Putamen (tissue), 1 donor: ENCODE results near the gene PCBP3.
"Not testable (repeated sequence)": the region's sequence is repeated elsewhere in the genome, so short reads cannot be mapped to it uniquely, and the experiment has no call there.

Source experiments
- DNase-seq: peaks from one replicate; pipeline ENCODE4 v3.0.0-alpha.2; 2016; ENCODE audit warnings: low spot score

Gene PCBP3

DNA sequence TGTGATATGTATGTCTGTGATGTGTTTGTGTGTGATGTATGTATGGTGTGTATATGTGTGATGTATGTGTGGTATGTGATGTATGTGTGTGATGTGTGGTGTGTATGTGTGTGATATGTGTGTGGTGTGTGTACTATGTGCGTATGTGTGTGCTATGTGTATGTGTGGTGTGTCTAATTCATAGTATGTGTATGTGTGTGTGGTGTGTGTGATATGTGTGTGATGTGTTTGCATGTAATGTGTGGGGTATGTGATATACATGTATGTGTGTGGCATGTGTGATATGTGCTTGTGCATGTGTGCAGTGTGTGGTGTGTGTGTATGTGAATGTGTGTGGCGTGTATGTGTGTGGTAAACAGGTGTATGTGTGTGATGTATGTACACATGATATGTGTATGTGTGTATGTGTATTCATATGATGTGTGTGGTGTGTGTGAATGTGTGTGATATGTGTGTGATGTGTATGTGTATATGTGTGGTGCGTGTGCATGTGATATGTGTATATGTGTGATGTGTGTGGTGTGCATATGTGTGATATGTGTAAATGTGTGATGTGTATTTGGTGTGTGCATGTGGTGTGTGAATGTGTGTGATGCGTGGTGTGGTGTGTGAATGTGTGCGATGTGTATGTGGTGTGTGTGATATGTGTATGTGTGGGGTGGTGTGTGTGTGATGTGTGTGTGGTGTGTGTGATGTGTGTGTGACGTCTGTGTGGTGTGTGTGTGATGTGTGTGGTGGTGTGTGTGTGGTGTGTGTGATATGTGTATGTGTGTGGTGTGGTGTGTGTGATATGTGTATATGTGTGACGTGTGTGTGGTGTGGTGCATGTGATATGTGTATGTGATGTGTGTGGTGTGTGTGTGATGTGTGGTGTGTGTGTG lies 8.0 kb upstream of the PCBP3 start:
- DNase-seq, result no peak

DNA sequence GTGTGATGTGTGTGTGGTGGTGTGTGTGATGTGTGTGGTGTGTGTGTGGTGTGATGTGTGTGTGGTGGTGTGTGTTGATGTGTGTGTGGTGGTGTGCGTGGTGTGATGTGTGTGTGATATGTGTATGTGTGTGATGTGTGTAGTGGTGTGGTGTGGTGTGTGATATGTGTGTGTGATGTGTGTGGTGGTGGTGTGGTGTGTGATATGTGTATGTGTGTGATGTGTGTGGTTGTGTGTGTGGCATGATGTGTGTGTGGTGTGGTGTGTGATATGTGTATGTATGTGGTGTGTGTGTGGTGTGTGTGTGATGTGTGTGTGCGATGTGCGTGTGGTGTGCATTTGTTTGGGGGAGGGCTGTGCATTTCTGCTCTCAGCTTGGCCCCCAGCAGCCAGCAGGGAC lies 7.1 kb upstream of the PCBP3 start:
- DNase-seq, result no peak

DNA sequence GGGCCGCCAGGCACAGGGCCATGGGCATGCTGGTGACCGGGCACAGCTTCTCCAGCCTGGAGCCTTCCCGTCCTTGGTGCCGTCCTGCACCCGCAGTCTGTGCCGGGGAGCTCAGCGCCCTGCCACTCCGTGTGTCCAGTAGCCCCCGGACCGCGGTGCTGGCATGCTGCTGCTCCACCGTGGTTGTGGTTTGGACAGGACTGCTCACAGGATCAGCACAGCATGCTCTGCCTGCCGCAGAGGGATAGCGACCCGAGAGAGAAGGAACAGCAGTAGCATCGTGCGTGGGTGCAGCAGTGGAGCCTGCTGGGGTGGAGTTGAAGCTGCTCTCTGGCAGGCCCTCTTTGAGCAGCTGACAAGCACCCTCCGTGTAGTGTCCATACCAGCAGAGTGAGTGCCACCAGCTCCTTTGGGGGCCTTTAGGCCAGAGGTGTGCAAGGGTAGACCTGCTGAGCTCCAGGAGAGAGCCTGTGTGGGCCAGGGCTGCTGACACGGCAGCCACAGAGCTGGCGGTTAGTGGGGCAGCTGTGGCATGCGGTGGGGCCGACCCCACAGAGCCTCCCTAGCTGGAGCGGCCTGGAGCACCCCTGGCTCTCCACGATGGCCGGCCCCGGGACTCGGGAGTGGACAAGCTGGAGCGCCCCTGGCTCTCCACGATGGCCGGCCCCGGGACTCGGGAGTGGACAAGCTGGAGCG lies 6.4 kb upstream of the PCBP3 start:
- DNase-seq, result no peak

DNA sequence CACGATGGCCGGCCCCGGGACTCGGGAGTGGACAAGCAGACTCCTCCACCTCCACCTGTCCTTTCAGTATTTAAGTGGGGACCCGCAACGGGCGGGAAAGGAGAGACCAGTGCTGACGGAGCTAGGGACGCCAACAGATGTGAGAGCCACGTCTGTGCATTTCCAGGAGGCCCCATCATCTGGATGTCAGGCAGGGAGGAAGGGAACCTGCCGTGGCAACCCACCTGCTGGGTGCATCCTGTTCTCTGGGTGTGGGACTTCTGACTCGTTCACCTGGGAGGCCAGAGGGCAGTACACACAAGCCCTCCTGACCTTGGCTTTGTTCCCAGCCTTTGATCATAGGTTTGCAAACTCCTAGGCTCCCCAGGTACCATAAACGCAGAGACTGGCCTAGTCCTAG lies 5.6 kb upstream of the PCBP3 start:
- DNase-seq, result no peak

DNA sequence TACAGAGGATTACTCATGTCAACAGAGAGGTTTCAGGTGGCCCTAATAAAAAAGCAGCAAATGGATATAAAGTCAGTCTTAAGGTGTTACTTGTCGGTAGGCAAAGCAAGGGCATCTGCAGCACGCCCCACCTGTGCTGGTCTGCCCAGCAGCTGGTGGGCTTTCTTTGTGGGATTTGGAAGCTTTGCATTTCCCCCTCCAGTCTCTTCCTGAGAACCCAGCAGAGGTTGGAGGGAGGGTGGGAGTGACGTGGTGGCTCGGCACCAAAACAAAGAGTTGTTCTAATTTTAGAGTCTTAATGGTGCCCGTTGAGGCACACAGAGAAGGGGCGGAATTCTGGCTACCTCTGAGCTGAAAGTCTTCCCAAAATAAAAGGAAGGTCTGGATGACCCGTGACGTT lies 4.8 kb upstream of the PCBP3 start:
- DNase-seq, result no peak

DNA sequence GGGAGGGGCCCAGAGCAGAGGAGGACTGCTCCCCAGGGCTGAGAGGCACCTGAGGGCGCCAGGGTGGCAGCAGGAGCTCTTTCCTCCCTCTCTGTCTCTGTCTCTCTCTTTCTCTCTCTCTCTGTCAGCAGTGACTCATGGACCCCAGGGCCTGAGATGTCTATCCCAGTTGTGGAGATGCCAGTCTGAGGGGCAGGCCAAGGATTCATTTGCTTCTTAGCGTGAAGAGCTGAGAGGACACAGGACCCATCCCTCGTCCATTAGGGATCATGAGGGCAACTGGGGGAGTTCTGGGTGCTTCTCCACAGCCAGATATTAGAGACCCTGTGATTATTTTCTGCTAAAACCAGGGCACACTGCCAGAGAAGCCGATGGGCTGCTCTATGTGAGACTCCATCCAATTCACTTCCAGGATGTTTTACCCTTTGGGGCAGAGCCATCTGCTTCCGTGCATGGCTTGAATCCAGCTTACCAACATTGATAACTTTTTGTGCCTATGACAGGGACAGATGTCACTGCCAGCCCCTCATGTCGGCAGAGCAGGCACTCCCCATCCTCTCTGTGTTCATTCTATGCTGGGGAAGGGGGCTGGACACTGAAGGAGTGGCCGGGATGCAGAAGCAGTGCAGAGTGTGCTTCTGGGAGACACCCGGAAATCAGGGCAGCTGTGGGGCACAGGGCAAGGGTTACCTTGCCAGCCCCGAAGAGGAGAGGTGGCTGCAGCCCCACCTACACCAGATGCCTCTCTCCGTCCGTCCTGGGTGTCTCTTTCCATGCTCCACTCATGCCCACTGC lies 4.1 kb upstream of the PCBP3 start:
- no peak for DNase-seq

DNA sequence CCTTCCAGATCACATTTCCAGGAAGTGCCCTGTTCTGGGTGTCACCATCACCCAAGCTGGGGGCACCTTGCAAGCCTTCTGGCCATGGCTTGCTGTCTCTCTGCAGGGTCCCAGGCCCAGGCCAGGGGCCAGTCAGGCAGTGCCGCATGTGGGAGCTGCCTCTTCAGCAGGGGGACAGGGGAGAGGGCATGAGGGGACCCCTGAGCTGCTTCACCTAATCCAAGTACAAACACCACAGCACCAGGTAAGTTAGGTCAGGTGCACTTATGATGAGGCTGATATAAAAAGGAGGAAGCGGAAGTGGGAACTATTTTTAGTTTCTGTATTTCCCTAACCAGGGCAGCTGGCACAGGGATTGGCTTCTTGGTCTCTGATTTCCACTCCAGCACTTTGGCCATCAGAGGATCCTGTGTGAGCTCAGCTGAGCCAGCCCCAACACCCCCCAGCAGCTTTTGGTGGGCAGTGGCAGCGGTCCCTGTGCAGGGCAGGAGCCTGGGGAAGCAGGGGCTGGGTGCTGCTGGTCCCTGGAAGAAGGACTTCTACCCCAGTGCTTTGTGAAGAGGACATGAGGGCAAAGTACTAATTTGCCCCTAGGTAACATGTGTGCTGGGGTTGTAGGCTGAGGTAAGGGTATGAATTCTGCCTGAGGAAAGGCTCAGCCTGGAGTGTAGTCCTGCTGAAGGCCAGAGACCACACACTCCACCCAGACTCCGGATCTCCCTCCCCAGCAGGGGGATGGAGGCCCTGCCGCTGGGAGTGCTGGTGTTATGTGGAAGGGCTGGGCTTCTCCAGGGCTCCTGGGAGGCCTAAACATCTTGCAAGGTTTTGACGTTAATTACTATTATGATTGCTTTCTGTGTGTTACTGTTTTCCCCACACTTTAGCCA lies 3.3 kb upstream of the PCBP3 start:
- DNase-seq, result no peak

DNA sequence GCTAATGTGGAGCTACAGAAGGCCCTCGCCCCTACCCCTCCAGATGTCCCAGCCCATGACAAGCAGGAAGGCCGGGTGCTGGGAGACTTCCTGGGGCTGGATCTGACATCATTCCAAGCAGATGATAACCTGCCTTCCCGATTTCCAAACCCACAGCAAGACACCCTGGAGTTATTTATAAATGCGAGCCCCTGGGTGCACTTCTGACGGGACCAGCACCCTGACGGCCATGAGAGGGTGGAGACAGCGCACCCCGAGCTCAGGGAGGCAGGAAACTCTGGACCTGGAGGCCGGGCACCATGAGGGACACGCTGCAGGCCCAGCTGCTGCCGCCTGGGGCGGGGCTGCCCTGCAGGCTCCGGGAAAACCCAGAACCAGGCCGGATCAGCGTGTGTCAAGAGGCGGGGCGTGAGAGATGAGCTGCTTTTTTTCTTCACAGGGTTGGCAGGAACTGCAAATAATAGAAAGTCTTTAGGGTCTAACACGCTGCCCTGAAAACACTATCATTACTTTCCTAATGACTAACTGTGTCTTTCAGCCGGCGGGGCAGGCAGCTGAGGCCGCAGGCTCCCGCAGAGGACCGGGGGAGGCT lies 2.5 kb upstream of the PCBP3 start:
- no peak for DNase-seq

DNA sequence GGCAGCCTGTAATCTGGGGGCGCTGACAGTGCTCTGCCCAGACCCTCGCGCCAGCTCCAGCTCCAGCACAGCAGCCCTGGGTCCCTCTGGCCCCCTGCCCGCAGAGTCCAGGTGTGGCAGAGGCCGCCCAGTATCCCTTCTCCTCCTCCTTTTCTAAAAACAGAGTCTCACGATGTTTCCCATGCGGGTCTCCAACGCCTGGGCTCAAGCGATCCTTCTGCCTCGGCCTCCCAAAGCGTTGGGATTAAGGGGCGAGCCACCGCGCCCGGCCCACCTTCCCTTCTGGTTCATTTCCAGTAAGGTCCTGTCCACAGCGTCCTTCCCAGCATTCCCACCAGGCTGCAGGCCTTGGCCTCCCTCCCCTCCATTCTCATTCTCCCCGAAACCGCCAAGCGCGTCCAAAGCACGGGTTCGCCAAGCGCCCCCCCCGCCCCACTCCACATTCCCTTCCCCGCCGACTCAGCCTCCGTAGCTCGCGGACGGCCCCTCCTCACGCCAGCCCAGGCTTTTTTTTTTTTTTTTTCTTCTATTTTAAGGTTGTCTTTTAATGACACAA lies 2.0 kb upstream of the PCBP3 start:
- DNase-seq, result no peak

DNA sequence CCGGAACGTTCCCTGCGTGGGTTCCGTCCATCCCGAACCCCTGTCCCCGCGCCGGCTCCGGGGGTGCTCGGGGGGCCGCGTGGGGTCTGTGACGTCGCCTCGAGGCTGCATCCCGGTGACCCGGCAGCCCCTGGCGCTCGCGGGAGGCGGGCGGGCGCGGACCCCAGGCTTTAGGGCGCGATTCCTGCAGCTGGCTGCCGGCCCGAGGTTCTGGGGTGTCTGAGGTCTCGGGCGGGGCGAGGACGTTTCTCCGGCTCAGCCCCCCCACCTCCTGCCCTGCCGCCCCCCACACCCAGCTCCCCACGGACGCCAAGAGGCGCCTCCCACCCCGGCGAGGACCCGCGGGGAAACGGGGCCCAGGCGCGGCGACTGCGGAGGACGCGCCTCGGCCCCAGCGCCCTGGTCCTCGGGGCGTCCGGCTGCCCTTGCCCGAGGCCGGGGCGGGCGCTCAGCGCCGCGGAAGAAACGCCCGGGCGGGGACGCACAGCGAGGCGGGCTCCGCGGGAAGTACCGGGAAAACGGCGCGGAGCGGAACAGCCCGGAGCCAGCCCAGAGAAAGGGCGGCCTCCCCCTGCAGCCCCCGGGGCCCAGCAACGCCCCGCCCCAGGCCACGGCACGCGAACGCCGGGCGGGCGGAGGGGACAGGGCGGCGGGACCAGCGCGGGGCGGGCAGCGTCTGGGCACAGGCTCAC lies 1.3 kb upstream of the PCBP3 start:
- DNase-seq, result no peak

DNA sequence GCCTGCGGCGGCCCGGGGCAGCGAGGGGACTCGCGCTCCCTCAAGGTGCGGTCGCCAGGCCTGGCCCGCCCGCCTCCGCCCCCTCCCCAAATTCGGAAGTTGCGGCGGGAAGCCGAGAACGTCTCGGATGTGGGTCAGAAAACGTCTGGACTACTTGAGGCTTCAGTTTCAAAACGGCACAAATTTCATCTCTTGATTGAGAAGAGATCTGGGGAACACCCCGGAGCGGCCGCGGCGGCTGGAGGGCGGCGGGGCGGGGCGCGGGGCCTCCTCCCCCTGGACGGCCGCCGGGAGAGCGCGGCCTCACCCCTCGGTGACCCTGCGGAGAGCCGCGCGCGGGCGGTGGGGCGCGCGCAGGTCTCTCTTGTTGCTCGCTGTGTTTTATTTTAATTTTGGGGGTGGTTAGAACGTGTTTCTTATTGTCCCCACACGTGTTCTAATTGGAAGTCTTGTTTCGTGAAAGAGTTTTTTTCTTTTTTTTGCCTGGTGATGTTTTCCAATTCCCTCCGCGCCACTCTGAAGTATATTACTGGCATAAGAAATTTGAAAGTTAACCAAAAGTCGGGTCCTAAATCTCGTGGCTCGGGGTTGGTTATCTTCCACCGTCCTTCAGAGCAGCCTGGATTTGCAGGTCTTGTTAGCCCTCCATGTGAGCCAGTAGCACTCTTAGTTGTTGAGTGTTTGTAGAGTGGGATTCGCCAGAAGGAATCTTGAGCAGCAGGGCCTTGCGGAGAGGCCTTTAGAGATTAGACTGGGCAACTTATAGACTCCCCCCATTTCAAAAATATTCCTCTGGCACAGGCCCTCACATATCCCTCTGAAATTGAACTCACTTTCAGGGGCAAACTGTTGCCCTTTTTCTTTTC lies 749 bp downstream of the PCBP3 start:
- no peak for DNase-seq

DNA sequence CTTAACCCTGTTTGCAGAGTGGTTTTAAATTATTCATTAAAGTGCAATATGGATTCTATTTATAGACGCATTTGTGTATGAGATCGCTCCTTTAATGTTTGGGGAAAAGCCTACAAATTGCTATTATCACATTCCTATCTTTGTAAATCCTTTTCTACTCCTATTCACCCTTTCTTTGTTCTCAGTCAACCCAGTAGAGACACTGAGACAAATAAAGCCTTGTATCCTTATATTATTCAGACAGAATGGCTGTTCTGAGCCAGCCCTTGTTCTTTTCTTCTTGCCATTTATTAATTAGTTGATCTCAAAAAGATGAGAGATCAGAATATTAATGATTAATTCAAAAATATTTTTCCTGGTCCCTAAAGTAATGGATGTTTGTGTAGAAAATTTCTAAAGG lies 8.4 kb downstream of the PCBP3 start:
- DNase-seq, result no peak

DNA sequence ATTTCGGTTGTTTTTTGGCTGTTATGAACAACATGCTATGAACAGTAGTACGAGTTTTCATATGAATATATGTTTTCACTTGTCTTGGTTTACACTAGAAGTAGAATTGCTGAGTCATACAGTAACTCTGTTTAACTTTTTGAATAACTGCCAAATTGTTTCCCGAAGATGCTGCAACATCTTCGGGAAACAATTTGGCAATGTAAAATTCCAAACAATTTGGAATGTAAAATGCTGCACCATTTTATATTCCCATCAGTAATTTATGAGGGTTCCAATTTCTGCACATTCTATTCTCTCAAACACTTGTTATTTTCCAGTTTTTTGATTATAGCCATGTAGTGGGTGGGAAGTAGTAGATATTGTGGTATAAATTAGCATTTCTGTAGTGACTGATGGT lies 11.6 kb downstream of the PCBP3 start:
- no peak for DNase-seq

DNA sequence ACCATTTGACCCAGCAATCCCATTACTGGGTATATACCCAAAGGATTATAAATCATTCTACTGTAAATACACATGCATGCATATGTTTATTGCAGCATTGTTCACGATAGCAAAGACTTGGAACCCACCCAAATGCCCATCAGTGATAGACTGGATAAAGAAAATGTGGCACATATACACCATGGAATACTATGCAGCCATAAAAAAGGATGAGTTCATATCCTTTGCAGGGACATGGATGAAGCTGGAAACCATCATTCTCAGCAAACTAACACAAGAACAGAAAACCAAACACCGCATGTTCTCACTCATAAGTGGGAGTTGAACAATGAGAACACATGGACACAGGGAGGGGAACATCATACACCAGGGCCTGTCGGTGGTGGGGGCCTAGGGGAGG lies 12.6 kb downstream of the PCBP3 start:
- not testable (repeated sequence) for DNase-seq

DNA sequence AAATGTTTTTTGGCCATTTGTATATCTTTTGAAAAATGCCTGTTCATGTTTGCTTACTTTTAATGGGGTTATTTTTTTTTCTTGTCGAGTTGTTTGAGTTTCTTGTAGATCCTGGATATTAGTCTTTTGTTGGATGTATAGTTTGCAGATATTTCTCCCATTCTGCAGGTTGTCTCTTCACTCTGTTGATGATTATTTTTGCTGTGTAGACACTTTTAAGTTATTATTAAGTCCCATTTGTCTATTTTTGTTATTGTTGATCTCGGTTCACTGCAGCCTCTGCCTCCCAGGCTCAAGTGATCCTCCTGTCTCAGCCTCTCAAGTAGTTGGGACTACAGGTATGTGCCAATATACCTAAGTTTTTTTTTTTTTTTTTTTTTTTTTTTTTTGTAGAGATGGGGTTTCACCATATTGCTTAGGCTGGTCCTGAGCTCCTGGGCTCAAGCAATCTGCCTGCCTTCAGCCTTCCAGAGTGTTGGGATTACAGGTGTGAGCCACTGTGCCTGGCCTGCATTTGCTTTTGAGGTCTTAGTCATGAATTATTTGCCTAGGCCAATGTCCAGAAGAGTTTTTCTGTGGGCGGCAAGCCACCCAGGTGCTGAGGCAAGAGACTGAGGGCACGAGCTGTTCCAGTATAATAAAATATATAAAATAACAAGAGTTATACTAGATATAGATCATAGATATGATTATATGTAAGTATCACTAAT lies 18.5 kb downstream of the PCBP3 start:
- DNase-seq, result not testable (repeated sequence)

DNA sequence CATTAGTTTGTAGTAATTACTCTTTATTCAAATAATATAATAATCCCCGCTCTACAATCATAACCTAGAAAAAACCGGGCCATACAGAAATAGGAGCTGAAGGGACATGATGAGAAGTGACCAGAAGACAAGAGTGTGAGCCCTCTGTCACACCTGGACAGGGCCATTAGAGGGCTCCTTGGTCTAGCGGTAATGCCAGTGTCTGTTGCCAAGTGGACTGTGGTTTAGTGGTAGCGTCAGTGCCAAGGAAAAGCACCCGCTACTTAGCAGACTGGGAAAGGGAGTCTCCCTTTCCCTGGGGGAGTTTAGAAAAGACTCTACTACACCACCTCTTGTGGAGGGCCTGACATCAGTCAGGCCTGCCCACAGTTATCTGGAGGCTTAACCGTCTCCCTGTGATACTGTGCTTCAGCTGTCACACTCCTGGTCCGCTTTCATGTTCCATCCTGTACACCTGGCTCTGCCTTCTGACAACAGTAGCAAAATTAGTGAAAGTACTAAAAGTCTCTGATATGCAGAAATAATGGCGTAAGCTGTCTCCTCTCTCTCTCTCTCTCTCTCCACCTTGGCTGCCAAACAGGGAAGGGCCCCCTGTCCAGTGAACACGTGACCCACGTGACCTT lies 19.2 kb downstream of the PCBP3 start:
- not testable (repeated sequence) for DNase-seq

DNA sequence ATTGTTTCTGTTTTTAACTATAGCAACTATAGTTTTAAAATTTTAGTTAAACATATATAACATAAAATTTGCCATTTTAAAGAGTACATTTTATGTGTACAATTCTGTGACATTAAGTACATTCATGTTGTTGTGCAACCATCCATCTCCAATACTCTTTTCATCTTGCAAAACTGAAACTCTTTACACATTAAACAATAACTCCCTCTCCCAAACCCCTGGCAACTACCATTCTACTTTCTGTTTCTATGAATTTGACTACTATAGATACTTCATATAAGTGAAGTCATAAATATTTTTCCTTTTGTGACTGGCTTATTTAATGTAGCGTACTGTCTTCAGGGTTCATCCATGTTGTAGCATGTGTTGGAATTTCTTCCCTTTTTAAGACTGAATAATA lies 25.9 kb downstream of the PCBP3 start:
- no peak for DNase-seq

DNA sequence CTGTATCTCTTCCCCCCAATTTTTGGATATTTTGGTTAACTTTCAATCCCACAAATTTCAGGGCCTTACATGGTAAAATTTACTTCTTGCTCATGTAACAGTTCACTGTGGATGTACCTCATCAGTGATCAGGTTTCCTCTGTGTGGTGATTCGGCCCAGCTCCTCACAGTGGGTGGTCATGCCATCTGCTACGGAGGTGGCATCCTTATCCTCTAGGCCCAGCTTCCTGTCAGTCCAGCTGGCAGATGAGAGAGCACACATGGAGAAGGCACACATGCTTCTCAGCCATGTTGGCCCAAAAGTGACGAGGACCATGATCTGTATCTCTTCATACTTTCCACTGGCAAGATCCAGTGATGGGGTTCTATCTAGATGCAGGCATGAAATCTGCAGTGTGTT lies 27.2 kb downstream of the PCBP3 start:
- no peak for DNase-seq
